Superior temporal gyrus (tissue), 1 donor: ENCODE data around the gene TMUB1.
A peak's percentile ranks its signal among the peaks of the same experiment; 100 is the strongest.

Source experiments
- DNase-seq: peaks from one replicate; pipeline ENCODE4 v3.0.0-alpha.2; 2016; ENCODE audit errors: extremely low spot score

Gene TMUB1, protein sequence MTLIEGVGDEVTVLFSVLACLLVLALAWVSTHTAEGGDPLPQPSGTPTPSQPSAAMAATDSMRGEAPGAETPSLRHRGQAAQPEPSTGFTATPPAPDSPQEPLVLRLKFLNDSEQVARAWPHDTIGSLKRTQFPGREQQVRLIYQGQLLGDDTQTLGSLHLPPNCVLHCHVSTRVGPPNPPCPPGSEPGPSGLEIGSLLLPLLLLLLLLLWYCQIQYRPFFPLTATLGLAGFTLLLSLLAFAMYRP

GRCh38 chr7:151083071-151083823, at the start of gene TMUB1:
TMUB1 (minus strand) TSS chr7:151083493; CDS start chr7:151082563, 930 bp downstream.
- peak; percentile 68 for DNase-seq

DNA sequence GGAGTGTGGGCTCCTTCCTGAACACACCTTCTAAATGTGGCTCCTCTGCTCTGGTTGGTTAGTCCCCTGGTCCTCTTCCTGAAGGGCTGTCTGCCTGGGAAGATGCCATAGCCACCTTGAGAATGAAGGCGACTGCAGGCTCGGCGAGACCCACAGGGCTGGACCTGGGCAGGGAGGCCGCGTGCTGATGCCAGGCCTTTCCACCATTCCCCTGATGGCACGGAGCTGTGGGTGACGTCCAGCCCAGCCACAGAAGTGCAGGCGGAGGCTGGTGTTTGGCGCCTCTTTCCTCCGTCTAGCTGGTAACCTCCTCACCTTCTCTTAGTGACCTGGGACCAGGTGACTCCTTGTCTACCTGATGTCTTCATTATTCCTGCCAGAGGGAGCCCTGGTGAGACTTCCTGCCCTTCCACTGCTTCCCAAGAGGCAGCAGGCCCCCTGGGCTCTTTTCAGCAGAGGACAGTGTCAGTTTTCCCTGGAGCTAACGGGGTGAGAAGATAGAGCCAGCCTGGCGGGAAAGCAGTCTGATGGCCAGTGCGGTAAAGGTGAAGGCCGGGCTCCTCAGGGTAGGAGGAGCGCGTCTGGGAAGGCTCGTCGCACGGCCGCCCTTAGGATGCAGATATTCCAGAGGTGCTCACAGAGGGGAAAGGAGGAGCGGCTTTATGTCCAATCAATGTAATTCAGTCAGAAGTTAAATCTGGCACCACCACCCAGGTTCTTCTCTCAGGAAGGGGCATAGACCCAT, 49.3 kb upstream of the TMUB1 start:
- no peak for DNase-seq

DNA sequence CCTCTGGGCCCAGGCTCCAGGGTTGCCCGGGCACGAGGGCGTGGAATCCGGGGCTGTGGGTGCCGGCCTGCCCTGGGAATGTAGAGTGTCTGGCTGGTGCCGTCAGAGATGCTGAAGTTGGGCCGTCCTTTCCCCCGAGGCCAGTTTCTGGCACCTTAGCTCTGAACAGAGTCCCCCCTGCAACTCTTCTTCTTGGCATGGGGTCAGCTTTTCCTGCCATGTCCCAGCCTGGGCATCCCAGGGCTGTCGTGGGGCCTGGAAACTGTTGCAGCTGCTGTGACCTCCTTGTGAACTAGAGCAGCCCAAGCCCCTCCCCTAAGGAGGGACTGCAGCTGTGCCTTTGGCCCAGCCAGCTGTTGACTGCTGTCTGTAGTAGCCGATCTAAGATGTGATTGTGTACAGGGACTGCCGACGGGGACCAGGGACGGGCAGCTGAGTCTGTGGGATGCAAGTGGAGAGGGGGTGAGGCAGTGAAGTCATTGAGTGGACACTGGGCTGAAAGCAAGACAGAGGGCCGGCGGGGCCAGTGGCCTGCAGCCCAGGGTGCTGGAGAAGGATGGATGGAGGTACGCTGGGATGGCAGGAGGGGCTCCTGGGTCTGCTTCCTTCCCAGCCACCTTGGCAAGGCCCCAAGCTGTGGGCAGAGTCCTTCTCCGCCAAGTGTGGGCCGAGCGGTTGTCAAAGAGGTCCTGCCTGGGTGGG, 48.5 kb upstream of the TMUB1 start:
- DNase-seq, result peak; percentile 83

DNA sequence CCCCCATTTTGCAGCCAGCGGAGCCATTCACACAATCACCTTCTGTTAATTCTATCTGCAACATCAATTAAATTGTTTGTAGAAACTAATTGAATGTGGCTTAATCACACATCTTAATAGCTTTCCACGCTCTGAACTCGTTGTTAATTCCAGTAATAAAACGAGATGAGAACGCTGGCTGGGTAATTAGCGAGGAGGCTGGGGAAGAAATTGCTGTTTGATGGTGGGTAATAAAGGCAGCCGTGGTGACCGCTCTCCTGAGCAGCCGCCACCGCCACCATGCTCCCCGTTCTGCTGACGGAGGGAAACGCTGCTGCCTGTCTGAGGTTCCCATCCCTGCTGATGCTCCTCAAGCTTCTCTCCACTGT, 47.9 kb upstream of the TMUB1 start:
- DNase-seq, result no peak

DNA sequence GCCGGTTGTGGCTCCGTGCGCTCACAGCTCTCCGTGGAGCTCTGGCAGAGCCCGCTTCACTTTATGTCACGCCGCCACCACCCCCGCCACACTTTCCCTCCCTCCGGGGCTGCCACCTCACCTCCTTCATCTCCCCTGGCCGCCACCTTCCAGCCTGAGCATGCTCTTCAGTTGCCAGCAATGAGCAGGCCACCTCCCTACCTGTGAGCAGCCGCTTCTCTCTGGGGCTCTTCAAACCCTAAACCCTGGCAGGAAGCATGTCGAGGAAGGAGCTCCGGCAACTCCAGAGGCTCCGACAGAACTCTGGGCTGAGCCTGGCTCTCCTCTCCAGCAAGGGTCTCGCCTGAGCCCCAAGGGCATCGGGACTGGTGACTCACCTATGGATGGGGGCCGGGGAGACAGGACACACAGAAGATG, 47.5 kb upstream of the TMUB1 start:
- no peak for DNase-seq

DNA sequence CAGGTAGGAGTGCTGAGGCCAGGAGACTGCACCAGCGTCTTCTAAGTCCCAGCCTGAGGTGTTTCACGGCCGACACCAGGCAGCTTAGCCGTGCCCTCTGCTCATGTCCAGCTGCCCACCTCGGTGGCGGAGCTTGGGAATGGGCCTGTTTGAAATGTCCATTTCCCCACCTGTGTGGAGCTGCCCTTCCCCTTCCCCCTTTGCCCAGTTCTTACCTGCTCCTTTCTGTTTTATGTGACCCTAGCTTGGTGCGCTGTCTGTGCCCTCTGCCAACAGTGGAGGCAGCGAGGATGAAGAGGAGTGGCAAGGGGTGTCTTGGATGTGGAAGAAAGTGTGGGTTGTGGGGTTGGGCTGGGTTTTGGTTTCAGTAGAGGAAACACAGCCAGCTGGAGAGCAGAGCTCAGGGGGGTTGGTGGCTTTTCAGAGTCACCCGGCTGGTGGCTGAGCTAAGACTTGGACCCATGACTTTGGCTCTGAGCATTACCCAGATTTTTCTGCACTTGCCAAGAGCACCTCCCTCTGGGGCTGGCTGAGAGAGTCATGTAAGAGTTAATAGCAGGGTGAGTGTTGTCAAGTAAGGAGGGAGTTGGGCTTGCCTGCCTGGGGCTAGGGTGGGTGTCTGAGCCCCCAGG, 46.8 kb upstream of the TMUB1 start:
- no peak for DNase-seq

DNA sequence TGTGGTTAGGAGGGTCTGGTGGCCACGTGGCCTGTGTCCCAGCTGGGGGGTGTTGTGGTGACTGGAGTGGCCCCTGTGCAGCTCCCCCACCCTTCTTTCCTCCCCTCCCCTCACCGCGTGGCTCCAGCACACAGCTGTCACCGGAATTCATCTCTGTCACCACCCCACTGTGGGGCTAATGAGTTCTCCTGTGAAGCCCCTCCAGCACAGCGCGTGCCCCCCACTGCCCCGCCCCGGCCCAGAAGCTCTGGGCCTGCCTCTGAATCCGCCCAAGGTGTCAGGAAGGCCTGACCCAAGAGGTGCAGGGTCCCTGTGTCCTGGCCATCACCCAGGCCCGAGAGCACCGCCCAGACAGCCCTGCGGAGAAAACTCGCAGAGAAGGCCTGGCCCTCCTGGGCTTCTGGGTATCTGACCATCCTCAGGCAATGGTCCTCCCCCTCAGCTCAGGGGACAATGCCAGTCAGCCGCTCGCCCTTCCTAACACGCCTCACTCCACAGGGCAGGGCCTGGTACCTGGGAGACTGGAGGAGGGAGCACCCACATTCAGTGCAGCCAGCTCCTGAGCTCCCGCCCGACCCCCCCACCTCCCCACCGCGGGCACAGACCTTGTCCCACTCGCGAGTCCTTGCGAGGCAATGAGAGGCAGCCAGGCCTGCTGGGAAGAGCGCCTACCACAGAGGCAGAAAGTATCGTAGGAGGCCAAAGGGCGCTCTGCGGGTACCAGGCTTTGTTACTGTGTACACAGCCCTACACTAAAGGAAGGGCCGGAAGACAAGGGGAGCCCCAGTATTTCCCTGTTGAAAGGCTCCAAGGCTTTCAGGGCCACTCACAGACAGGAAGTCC, 46.0 kb upstream of the TMUB1 start:
- no peak for DNase-seq

GRCh38 chr7:151128716-151129115, 45.4 kb upstream of the TMUB1 start:
- no peak for DNase-seq

DNA sequence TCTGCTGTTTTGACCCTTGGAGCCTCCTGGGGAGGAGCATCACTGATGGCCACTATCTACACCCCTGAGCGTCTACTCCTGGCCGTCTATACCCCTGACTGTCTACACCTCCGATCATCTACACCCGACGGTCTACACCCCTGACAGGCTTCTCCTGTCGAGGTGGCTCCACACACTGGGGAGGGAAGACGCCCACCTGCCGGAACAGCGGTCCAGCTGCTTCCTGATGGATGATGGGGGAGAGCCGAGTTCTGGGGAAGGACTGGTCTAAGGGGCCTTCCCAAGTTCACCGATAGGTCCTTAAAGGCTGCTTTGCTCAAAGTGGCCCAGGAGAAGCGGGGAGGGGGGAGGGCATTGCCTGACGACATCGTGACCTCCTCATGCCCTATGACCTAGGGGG, 44.9 kb upstream of the TMUB1 start:
- no peak for DNase-seq

GRCh38 chr7:151126491-151127137, 43.3 kb upstream of the TMUB1 start:
- no peak for DNase-seq

DNA sequence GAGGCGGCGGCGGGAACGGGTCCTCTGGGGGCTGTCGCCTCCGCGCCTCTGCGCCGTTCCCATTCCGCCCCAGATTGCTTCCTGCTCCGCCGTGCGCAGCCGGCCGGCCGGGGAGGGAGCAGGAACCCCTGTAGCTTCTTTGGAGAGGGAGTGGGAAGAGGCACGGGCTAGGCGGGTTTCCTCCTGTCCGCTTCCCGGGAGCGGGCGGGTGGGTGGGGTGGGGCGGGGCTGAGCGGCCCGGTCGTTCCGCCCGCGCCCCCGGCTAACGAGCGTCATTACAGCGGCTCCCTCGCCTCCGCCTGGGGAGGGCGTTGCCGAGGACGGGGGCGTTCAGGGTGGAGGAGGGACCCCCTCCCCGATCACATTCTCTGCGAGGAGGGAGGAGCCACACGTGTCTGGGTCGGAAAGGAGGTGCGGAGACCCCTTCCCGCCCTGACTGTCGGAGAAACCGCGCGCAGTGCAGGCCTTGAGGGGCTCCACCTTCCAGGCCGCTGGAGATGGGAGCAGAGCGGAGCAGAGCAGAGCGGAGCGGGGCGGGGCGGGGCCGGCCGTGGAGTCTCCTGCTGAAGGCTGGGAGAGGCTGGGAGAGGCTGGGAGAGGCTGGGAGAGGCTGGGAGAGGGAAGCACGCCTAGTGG, 42.7 kb upstream of the TMUB1 start:
- no peak for DNase-seq

DNA sequence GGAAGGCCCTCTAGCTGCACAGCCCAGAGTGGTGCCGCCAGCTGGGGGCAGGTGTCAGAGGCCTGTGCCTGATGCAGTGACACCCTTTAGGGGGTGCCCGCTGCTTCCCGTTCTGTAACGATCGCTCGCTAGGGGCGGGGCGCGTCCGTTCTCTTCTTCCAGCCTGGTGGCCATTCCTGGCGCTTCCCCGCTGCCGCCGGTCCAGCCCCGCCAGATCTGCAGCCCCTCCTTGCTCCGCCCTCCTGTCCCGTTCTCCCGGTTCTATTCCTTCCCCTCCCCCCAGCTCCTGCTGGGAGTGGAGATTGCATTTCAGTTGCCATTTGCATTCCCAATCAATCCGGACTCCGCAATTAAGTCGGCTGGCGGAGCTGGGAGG, 42.2 kb upstream of the TMUB1 start:
- DNase-seq, result no peak

- no peak for DNase-seq
Observed at GRCh38 chr7:151124899-151125399, 41.7 kb upstream of the TMUB1 start.

- DNase-seq, result no peak
Observed at GRCh38 chr7:151124481-151124880, 41.2 kb upstream of the TMUB1 start.

DNA sequence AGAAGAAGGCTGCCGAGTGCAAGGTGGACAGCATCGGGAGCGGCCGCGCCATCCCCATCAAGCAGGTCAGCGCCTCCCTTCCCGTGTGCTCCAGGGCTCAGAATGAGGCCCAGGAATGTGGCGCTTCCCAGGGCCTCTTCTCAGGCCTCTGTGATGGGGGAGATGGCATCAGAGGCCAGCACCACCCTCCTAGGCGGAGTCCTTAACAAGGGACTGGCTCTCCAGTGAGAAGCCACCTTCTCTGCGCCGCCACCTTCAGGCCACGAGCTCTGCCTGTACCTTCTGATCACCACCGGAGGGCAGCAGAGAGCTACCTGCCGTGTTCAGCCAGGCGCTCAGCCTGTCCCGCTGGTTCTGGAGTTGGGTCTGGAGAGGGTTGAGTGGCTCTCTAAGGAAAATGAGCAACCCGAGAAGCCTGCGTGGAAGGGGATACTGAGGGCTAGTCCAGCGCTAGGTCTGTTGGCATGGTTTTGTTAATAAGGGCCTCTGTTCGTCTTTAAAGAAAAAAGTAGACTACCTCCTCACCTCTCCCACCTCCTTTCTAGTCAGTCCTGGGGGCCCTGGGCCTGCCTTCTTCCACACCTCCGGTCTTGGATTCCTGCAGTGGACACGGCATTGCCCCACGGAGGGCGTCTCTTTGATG, 40.6 kb upstream of the TMUB1 start:
- DNase-seq, result peak; percentile 93

DNA sequence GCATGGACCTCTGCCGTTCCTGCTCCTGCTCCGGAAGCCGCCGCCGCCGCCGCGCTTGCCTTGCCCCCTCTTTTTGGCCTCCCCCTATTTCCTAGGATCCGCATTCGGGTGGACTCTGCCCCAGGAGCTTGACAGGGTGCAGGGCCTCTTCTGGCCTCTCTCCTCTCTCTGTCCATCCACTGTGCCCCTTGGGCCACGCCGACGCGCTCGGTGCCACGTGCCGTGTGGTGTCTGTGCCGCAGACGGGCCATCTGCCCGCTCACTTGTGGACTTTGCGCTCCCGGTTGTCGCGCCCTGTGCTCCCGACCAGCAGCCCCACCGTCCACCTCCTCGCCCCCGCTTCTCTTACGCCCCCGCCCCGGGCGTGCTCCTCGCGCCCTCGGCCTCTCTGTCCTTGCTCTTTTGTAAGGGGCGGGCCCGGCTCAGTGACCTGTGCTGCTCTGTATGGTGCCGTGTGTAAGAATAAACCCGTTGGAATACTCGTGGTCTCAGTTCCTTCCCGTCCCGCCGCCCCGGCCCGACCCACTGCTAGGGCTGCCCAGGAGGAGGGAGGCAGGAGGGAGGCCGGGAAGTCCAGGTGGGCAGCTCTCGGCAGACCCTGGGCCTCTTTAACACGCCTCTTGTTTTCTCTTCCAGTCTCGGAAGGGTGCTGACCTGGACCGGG, 40.0 kb upstream of the TMUB1 start:
- no peak for DNase-seq

DNA sequence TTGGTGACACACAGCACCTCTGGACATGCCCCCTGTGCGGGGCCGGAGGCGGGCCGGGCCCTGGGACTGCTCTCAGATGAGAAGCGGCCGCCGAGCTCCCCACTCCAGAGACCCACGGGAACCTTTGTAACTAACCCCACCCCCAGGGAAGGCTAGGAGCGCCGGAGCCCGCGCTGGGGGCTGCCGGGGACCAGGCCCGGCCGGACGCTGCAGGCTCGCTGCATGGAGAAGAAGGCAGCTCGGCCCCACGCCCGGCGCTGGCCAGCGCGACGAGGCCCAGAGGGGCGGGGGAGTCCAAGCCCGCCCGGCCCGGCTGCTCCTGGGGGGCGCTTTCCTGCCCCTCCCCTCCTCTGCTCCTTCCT, 39.5 kb upstream of the TMUB1 start:
- no peak for DNase-seq

DNA sequence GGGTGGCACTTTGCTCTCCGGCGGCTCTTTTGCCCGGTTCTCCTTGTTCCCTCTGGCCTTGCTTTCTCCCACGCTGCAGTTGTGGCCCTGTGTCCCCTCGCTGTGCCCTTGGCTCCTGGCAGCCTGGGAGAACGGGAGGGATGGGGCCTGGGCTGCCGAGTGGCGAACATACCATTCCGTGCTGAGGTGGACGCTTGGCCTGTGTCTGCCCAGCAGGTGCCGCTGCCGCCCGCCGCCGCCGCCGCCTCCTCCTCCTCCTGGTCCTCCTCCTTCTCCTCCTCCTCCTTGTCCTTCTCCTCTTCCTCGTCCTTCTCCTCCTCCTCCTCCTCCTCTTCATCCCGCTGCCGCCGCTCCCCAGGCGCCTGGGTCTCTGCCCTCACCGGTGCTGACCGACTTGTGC, 39.0 kb upstream of the TMUB1 start:
- DNase-seq, result no peak
